Lower leg skin (tissue), 3 donors: ENCODE results near the gene ARMC2.

Source experiments
- POLR2A ChIP-seq, 2 donors: fragments of 450-650 bp; IDR thresholded peaks; one replicate each; pipeline ENCODE4 v1.6.1; 2016 to 2017; ENCODE audit warnings: antibody characterized with exemption in 2 of 2, mild to moderate bottlenecking in 1 of 2, moderate library complexity in 1 of 2
- TF ChIP-seq, protein P1 (sequence below), 3 donors: fragments of 450-650 bp; IDR thresholded peaks; one replicate each; pipeline ENCODE4 v1.5.1; 2016; ENCODE audit warnings: antibody characterized with exemption in 3 of 3, mild to moderate bottlenecking in 3 of 3, moderate library complexity in 2 of 3

DNA sequence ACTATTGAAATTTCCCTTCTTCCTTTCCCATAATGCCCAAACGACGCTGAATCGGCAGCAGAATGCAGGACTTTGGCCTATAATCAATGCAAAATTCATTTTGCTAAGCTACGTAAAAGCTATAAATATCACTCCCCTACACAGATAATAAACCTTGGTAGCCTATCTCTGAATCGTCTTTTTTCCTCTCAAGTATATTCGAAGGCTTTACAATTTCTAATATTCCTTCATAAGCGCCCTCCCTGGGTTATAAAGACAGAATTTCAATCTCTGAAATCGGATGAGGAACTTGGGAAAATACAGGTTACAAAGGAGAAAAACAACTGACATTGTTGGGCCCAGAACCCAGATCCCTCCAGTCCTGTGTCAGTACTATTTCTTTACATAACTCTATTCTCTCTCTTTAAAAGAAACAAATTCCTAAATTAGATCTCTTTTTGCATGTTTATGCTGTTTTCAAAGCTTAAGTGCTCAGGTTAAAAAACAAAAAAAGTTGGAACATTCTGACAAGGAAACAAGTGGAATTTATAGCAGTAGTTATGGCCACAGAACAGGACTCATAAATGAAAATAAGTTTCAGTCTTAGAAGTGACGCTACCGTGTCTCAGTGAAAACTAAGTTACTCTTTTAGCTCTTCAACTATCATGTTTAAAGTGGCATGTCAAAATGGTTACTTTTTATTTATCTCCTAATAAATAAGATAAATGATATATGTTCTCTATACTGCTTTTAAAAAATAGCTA, 161.9 kb downstream of the ARMC2 start:
- TF ChIP-seq, protein P1, sequence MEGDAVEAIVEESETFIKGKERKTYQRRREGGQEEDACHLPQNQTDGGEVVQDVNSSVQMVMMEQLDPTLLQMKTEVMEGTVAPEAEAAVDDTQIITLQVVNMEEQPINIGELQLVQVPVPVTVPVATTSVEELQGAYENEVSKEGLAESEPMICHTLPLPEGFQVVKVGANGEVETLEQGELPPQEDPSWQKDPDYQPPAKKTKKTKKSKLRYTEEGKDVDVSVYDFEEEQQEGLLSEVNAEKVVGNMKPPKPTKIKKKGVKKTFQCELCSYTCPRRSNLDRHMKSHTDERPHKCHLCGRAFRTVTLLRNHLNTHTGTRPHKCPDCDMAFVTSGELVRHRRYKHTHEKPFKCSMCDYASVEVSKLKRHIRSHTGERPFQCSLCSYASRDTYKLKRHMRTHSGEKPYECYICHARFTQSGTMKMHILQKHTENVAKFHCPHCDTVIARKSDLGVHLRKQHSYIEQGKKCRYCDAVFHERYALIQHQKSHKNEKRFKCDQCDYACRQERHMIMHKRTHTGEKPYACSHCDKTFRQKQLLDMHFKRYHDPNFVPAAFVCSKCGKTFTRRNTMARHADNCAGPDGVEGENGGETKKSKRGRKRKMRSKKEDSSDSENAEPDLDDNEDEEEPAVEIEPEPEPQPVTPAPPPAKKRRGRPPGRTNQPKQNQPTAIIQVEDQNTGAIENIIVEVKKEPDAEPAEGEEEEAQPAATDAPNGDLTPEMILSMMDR (IDR thresholded peaks at IDR 0.05): no peak
- TF ChIP-seq POLR2A (IDR thresholded peaks at IDR 0.05): no peak
